Measurements from ENCODE around the gene RAP1GAP. TPM values are rescaled to one million over a fixed set of nuclear protein-coding genes. Genes with fewer than 3 reads are reported as not detected.

RAP1GAP gene
- polyA plus RNA-seq, 1 donor from 2014 or later, result 9.8 TPM

DNA sequence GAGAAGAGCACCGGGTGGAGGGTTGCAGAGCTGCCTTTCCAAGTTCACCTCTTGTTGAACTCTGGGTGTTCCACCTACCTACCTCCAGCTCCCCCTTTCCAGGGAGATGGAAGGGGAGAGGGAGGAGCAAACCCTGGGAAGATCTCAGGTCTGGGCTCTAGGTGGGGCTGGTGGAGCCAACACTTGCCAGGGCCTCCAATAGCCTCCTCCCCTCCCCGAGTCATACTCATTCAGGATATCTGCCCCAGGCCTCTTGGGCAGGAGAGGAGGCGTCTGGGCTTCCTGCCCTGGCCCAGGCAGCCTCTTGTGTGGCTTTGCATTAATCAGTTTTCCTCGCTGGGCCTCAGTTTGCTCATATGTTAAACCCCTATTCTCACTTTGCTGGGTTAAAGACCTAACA is 13.4 kb downstream of the RAP1GAP start:
- Histone ChIP-seq H3K36me3 (ENCODE audit: insufficient read depth, low read length) (no peaks in the 10 kb centered on the region), H4K20me1 (ENCODE audit: insufficient read depth) (no peaks in the 10 kb centered on the region), H3K4me3 (ENCODE audit: low read length) (no peak overlapping the region)

DNA sequence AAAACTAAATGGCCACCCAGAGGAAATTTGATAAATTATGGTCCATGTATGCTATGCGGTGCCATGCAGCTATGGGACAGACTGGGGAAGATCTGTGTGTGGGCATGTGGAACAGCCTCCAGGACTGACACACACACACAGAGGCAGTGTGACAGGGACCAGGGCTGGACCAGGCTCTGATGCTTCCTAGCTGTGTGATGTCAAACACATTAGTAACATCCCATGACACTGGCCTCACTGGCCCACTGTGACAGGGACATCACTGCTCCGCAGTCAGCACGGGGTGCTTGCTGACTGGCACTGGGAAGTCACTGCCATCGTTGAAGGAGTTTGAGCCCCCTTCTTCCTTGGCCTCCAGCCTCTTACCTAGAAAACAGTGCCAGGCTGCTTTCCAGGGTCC is 13.9 kb downstream of the RAP1GAP start:
- H3K9me2 ChIP-seq (ENCODE audit: insufficient read depth, low read length), result no peaks in the 10 kb centered on the region
- H3K4me3 ChIP-seq (ENCODE audit: low read length), result no peak overlapping the region
- no peaks in the 10 kb centered on the region for H3K9me3 ChIP-seq (ENCODE audit: low read length)
- no peak for TF ChIP-seq POLR2AphosphoS5 (IDR thresholded peaks at IDR 0.05)
- TF ChIP-seq TAF1 (IDR thresholded peaks at IDR 0.05; ENCODE audit: low read depth), result no peak
- TF ChIP-seq, protein P1, sequence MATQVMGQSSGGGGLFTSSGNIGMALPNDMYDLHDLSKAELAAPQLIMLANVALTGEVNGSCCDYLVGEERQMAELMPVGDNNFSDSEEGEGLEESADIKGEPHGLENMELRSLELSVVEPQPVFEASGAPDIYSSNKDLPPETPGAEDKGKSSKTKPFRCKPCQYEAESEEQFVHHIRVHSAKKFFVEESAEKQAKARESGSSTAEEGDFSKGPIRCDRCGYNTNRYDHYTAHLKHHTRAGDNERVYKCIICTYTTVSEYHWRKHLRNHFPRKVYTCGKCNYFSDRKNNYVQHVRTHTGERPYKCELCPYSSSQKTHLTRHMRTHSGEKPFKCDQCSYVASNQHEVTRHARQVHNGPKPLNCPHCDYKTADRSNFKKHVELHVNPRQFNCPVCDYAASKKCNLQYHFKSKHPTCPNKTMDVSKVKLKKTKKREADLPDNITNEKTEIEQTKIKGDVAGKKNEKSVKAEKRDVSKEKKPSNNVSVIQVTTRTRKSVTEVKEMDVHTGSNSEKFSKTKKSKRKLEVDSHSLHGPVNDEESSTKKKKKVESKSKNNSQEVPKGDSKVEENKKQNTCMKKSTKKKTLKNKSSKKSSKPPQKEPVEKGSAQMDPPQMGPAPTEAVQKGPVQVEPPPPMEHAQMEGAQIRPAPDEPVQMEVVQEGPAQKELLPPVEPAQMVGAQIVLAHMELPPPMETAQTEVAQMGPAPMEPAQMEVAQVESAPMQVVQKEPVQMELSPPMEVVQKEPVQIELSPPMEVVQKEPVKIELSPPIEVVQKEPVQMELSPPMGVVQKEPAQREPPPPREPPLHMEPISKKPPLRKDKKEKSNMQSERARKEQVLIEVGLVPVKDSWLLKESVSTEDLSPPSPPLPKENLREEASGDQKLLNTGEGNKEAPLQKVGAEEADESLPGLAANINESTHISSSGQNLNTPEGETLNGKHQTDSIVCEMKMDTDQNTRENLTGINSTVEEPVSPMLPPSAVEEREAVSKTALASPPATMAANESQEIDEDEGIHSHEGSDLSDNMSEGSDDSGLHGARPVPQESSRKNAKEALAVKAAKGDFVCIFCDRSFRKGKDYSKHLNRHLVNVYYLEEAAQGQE (IDR thresholded peaks at IDR 0.05; ENCODE audit: borderline replicate concordance), result no peak
- peaks cover 16% of the 10 kb centered on the region for H3K27me3 ChIP-seq (ENCODE audit: insufficient read depth, low read depth, low read length)
- no peaks in the 10 kb centered on the region for H3F3A ChIP-seq (ENCODE audit: insufficient read depth, low read length, poor library complexity, severe bottlenecking)
- no peak overlapping the region for H3K4me2 ChIP-seq (ENCODE audit: low read length)
- H3K79me2 ChIP-seq (replicated peaks; ENCODE audit: insufficient read depth, low read length), result no peaks in the 10 kb centered on the region
- no peak overlapping the region for H2AFZ ChIP-seq (ENCODE audit: low read depth, low read length)
- no peaks in the 10 kb centered on the region for H3K36me3 ChIP-seq (ENCODE audit: insufficient read depth, low read length)
- H3K27ac ChIP-seq (ENCODE audit: low read length), result no peak overlapping the region
- H3K9ac ChIP-seq (ENCODE audit: low read length), result no peak overlapping the region
- no peaks in the 10 kb centered on the region for H4K20me1 ChIP-seq (ENCODE audit: insufficient read depth)

More for the DNA sequence above, 13.4 kb downstream of the RAP1GAP start:
- Histone ChIP-seq H3F3A (ENCODE audit: insufficient read depth, low read length, poor library complexity, severe bottlenecking) (no peaks in the 10 kb centered on the region), H3K79me2 (replicated peaks; ENCODE audit: insufficient read depth, low read length) (no peaks in the 10 kb centered on the region), H3K4me2 (ENCODE audit: low read length) (no peak overlapping the region), H3K9me2 (ENCODE audit: insufficient read depth, low read length) (no peaks in the 10 kb centered on the region), H2AFZ (ENCODE audit: low read depth, low read length) (no peak overlapping the region), H3K27me3 (ENCODE audit: insufficient read depth, low read depth, low read length) (peaks cover 16% of the 10 kb centered on the region), H3K27ac (ENCODE audit: low read length) (no peak overlapping the region), H3K9me3 (ENCODE audit: low read length) (no peaks in the 10 kb centered on the region), H3K9ac (ENCODE audit: low read length) (no peak overlapping the region)
- TF ChIP-seq TAF1 (IDR thresholded peaks at IDR 0.05; ENCODE audit: low read depth), result no peak

DNA sequence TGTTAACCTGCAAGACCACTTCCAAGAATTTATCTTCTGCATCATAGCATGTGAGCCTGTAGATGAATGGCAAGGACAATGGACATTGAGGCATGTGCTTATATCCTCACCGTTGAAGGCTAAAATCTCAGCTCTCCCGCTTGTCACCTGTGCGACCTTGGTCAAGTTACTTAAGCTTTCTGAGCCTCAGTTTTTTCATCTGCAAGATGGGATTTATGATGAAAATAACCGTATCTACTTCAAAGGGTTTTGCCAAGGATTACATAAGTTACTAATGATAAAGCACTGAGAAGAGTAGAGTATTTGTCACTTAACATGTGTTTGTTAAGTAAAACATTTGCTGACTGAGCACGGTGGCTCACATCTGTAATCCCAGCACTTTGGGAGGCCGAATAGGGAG is 14.9 kb downstream of the RAP1GAP start:
- TF ChIP-seq MXI1 (conservative IDR thresholded peaks at IDR 0.05; ENCODE audit: poor library complexity, severe bottlenecking), result no peak
- TF ChIP-seq, protein P1 (IDR thresholded peaks at IDR 0.05; ENCODE audit: borderline replicate concordance), result no peak
- TF ChIP-seq SMC3 (conservative IDR thresholded peaks at IDR 0.05; ENCODE audit: poor library complexity), result no peak
- TF ChIP-seq POLR2AphosphoS5 (IDR thresholded peaks at IDR 0.05), result no peak
- TF ChIP-seq RAD21 (conservative IDR thresholded peaks at IDR 0.05), result no peak
- TF ChIP-seq, protein P2, sequence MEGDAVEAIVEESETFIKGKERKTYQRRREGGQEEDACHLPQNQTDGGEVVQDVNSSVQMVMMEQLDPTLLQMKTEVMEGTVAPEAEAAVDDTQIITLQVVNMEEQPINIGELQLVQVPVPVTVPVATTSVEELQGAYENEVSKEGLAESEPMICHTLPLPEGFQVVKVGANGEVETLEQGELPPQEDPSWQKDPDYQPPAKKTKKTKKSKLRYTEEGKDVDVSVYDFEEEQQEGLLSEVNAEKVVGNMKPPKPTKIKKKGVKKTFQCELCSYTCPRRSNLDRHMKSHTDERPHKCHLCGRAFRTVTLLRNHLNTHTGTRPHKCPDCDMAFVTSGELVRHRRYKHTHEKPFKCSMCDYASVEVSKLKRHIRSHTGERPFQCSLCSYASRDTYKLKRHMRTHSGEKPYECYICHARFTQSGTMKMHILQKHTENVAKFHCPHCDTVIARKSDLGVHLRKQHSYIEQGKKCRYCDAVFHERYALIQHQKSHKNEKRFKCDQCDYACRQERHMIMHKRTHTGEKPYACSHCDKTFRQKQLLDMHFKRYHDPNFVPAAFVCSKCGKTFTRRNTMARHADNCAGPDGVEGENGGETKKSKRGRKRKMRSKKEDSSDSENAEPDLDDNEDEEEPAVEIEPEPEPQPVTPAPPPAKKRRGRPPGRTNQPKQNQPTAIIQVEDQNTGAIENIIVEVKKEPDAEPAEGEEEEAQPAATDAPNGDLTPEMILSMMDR (IDR thresholded peaks at IDR 0.05; ENCODE audit: poor library complexity, severe bottlenecking), result no peak
- TF ChIP-seq EZH2 (IDR thresholded peaks at IDR 0.05; ENCODE audit: borderline replicate concordance, insufficient read depth, low read length, poor library complexity, severe bottlenecking), result no peak
- no peak for TF ChIP-seq TAF1 (IDR thresholded peaks at IDR 0.05; ENCODE audit: low read depth)
- TF ChIP-seq EP300 (conservative IDR thresholded peaks at IDR 0.05; ENCODE audit: poor library complexity, severe bottlenecking), result no peak
- Histone ChIP-seq H4K20me1 (ENCODE audit: insufficient read depth) (no peaks in the 10 kb centered on the region), H3K27ac (ENCODE audit: low read length) (no peak overlapping the region), H2AFZ (ENCODE audit: low read depth, low read length) (no peak overlapping the region), H3K27me3 (ENCODE audit: insufficient read depth, low read depth, low read length) (peaks cover 13% of the 10 kb centered on the region), H3K79me2 (replicated peaks; ENCODE audit: insufficient read depth, low read length) (no peaks in the 10 kb centered on the region), H3K9me2 (ENCODE audit: insufficient read depth, low read length) (no peaks in the 10 kb centered on the region), H3K4me2 (ENCODE audit: low read length) (no peak overlapping the region), H3K4me3 (ENCODE audit: low read length) (no peak overlapping the region), H3K9me3 (ENCODE audit: low read length) (no peaks in the 10 kb centered on the region), H3F3A (ENCODE audit: insufficient read depth, low read length, poor library complexity, severe bottlenecking) (no peaks in the 10 kb centered on the region), H3K9ac (ENCODE audit: low read length) (no peak overlapping the region), H3K36me3 (ENCODE audit: insufficient read depth, low read length) (no peaks in the 10 kb centered on the region)

Measured in neural cell (in vitro differentiated cells).